Hindlimb muscle (tissue), 1 donor: ENCODE results near the gene SLC27A5. TPM values are rescaled to one million over a fixed set of nuclear protein-coding genes. Genes with fewer than 3 reads are reported as not detected.
"Not testable (repeated sequence)": the region's sequence is repeated elsewhere in the genome, so short reads cannot be mapped to it uniquely, and the experiment has no call there.

Experiments
- DNase-seq: peaks from one replicate; pipeline ENCODE4 v3.0.0-alpha.2; 2013
- polyA plus RNA-seq: library from polyadenylated mRNA; unstranded; fragments of 120-200 nt; gene quantifications from one replicate; pipeline ENCODE4 v1.2.1, GENCODE V29; 2013; ENCODE audit not compliant: insufficient read length

SLC27A5 gene
- polyA plus RNA-seq, 1 donor: 6.1 TPM

- DNase-seq: no peak
Measured at GRCh38 chr19:58492265-58492664, 19.5 kb downstream of the SLC27A5 start.

DNA sequence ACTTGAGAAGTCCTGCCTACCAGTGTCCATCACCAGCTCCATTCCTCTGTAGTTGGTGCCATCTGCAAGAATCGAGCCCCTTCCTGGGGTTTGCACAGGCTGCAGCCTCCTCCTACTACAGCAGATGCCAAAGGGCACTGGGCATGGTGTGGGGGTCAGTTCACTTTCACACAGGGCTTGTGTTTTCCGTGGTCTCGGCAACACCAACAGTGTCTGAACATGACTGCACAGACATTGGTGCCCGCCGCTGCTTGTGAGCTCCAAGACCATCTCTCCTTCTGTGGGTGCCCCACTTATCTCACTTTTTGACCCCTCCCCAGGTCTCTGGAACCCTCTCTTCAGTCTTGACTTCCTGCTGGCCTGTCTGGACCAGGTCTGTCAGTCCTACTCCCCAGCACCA, 20.4 kb downstream of the SLC27A5 start:
- no peak for DNase-seq

- not testable (repeated sequence) for DNase-seq
Measured at GRCh38 chr19:58484349-58484748, 27.4 kb downstream of the SLC27A5 start.

GRCh38 chr19:58483776-58484175, 28.0 kb downstream of the SLC27A5 start:
- no peak for DNase-seq

DNA sequence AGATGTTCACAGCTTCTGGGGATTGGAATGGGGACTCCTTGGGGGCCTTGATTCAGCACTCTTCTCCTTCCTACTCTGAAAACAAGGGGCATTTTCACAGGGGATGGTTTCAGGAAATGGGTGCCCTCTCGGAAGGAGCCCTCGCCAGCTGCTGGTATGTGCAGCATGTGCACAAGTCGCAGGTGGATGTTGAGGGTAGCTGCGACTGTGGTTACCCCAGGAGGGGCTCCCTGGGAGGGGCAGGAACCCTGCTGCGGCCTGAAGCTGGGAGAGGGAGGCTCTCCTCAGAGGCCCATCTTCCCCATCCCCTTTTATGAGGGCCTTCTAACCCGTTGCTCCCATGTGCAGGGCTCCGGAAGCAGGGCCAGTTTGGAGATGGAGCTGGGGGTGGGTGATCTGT, 29.4 kb downstream of the SLC27A5 start:
- DNase-seq: no peak

DNA sequence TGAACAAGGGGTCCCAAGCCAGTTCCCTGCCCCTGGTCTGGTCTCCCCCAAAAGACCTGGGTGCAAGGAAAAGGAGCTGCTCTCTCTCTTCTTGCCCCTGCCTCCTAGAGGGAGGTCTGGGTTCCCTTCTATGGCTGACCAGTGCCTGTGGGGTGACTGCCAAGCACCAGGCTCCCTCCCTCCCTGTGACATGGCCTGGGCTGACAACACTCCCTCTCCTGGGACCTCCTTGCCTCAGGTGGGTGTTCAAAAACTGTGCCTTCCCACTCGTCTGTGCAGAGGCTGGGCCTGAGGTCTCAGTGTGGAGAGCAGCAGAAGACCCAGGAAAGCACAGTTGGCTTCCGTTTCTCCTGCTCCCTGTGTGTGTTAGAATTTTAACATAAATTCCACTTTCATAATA, 31.0 kb downstream of the SLC27A5 start:
- DNase-seq: no peak

DNA sequence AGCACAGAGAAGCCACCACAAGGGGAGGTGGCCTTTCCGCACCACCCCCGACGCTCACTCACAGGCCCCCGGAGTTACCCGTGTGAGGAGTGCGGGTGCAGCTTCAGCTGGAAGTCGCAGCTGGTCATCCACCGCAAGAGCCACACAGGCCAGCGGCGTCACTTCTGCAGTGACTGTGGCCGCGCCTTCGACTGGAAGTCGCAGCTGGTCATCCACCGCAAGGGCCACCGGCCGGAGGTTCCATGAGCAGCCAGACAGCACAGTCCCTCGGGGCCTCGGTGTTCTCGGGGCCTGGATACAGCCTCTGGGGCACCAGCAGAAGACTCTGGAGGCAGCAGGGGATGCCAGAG, 31.3 kb downstream of the SLC27A5 start:
- no peak for DNase-seq

- no peak for DNase-seq
Measured at GRCh38 chr19:58479736-58480480, 31.9 kb downstream of the SLC27A5 start.

DNA sequence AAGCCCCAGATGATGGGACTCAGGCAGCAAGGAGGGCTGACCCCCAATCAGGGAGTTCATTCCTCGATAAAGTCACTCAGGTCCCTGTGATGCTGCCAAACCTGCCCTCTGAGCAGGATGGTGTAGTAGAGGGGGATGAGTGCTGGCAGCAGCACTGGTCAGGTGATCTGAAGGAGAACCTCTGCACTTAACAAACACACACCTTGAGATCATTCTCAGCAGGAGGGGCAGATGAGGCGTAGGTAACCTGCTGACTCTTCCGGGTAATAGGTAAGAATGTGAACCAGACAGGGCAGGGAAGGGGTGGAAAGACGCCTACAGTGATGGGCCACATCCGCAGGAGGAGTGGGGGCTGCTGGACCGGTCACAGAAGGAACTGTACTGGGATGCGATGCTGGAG, 32.5 kb downstream of the SLC27A5 start:
- no peak for DNase-seq

GRCh38 chr19:58477871-58478270, 33.9 kb downstream of the SLC27A5 start:
- no peak for DNase-seq

- DNase-seq: no peak
Measured at GRCh38 chr19:58477130-58477529, 34.7 kb downstream of the SLC27A5 start.

DNA sequence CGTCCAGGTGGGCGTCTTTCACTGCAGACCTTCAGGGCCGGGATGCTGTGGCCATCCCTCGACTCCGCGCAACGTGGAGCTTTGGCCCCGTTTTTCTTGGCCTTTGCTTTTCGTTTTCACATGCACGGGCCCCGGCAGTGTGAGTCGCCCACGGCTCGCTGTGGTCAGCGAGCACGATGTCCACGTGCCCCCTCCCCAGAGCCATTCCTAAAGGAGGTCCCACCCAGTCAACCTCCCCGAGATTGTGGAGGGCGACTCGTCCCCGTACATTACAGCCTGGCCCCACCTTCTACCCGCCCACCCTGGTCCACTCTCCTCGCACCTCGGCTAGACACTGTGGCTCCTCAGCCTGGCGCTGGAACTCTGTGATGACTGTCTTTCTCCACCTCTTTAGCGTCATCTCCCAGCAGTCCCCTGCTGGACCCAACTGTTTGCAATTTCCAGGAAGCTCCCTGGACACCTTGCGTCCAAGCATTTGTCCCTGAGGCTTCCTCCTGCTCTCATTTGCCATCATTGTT, 35.2 kb downstream of the SLC27A5 start:
- DNase-seq: peak; percentile 32

- peak; percentile 97 for DNase-seq
Measured at GRCh38 chr19:58475714-58476497, 35.9 kb downstream of the SLC27A5 start, which contains the start of gene ZNF446. Gene ZNF446, plus strand, starts transcription at chr19:58476352. Its CDS starts 867 bp downstream, at chr19:58477219.

DNA sequence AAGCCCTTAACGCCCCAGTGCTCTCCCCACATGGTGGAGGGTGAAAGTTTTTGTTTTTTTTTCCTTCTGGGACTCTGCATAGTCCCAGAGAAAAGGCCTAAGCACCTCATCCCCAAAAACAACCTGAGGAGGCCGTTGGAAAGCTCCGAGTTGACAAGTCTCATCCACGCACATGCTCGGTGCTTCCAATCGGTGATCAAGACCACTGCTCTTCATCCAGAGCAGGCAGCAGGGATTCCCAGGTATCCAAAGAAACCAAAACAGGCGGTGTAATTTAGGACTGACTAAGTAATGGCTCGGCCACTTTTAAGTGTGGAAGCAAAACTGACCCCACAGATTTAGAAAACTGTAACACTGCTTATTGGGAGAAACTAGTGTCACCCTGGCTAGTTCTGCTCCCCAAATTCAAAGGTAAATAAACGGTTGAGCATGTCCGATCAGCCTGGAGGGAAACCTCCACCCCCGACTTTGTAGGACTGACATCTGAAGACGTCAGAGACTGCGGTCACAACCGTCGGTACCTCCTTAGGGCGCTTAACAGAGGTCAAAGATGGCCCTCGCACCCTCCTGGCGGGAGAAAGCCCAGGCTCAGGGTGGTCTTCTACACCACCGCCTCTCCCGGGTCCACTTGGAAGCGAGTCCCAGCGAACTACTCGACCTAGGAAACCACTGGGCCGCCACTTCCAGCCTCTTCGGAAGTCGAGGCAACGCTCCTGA, 36.6 kb downstream of the SLC27A5 start:
- DNase-seq: no peak

DNA sequence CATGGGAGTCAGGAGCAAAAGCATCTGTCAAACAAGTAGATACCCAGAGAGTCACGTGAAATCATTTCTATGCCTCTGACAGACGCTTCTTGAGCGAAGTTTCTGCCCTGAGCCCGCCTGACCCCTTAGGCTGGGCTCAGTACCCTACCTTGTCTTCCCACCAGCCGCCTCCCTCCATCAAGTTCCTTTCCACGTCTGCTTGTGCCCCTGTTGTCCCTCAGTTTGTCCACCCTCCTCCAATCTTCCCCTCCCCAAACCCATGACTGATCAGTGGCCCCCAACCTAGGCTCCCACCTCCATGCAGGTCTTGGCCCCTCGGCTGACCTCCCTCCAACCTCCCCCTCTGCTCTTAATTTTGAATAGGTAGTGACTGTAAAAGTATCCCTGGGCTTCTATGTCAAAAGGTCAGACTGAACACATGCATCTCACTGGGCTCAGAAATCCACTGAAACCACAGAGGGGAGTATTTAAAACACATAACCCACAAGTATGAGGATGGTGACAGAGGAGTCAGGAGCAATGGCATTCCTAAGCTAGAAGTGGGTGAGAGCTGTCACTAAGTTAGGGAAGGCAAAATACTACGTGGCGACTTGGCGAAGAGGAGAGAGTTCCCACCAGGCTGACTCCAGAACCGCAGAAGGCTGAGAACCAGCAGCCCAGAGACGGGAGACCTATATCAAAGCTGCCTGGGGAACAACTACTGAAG, 37.3 kb downstream of the SLC27A5 start:
- no peak for DNase-seq

GRCh38 chr19:58473775-58474174, 38.0 kb downstream of the SLC27A5 start:
- no peak for DNase-seq

DNA sequence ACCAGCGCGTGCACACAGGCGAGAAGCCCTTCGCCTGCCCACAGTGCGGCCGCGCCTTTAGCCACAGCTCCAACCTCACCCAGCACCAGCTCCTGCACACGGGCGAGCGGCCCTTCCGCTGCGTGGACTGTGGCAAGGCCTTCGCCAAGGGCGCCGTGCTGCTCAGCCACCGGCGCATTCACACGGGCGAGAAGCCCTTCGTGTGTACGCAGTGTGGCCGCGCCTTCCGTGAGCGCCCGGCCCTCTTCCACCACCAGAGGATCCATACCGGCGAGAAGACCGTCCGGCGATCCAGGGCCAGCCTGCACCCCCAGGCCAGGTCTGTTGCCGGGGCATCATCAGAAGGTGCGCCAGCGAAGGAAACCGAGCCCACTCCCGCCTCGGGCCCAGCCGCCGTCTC, 40.1 kb downstream of the SLC27A5 start:
- DNase-seq: no peak

- not testable (repeated sequence) for DNase-seq
Measured at GRCh38 chr19:58470837-58471543, 40.8 kb downstream of the SLC27A5 start.

DNA sequence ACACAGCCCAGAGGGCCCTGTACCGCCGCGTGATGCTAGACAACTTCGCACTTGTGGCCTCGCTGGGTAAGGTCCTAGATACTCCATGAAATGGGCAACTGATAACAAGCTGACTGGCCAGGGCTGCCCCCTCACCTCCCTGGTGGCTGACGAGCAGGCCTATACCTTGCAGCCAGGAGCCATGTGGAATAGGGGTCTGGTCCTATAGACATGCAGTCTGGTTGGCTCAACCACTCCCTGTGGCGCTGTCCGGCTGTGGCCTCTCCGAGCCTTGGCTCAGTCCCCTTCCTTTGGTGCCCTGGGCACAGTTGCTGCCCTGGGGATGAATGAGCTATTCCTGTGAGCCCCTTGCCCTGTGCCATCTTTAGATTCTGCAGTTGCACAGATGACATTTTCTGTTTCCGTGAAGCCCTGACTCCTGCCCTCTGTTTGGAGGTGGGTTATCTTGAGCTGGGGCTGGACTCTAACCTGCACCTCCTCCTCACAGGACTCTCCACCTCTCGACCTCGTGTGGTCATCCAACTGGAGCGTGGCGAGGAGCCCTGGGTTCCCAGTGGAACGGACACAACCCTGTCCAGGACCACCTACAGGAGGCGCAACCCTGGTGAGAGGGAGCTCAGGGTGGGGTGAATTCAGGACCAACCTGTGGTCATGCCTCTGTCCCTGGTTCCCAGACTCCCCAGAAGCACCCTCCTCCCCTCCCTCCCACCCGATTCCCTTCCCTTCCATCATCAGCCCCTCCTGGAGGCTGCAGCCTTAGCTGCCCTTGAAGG, 42.4 kb downstream of the SLC27A5 start:
- DNase-seq: no peak

- DNase-seq: no peak
Measured at GRCh38 chr19:58468216-58468839, 43.5 kb downstream of the SLC27A5 start.
